Trophoblast cell (in vitro differentiated cells and primary cell): ENCODE data around the gene SH3BP4.
A peak's percentile ranks its signal among the peaks of the same experiment; 100 is the strongest.

ENCODE experiments used
- DNase-seq, 2 donors: peaks; one replicate each; pipeline ENCODE4 v3.0.0-alpha.2; 2016
- H2AFZ ChIP-seq: 2 replicates; pipeline ENCODE4 v1.6.1; 2013; ENCODE audit warnings: low read length, moderate library complexity, mild to moderate bottlenecking; ENCODE audit not compliant: insufficient read depth, poor library complexity
- H2AK5ac ChIP-seq: 2 replicates; pipeline ENCODE4 v1.6.1; 2013; ENCODE audit warnings: mild to moderate bottlenecking, low read length
- H2BK120ac ChIP-seq: 2 replicates; pipeline ENCODE4 v1.6.1; 2013; ENCODE audit warnings: low read length, mild to moderate bottlenecking, moderate library complexity; ENCODE audit not compliant: insufficient read depth, poor library complexity
- H2BK12ac ChIP-seq: 2 replicates; pipeline ENCODE4 v1.6.1; 2013; ENCODE audit warnings: mild to moderate bottlenecking, low read length, moderate library complexity
- H2BK5ac ChIP-seq: 2 replicates; pipeline ENCODE4 v1.6.1; 2013; ENCODE audit warnings: low read length, low read depth, moderate library complexity, mild to moderate bottlenecking; ENCODE audit not compliant: poor library complexity
- H3K14ac ChIP-seq: 2 replicates; pipeline ENCODE4 v1.6.1; 2013; ENCODE audit warnings: mild to moderate bottlenecking, low read length
- H3K18ac ChIP-seq: 2 replicates; pipeline ENCODE4 v1.6.1; 2013; ENCODE audit warnings: mild to moderate bottlenecking, low read length
- H3K23ac ChIP-seq: 2 replicates; pipeline ENCODE4 v1.6.1; 2013; ENCODE audit warnings: low read length
- H3K27ac ChIP-seq: 2 replicates; pipeline ENCODE4 v1.5.1; 2013; ENCODE audit warnings: low read depth, mild to moderate bottlenecking, inconsistent platforms, low read length, moderate library complexity
- H3K27me3 ChIP-seq: 2 replicates; pipeline ENCODE4 v1.6.1; 2013; ENCODE audit warnings: inconsistent platforms, mild to moderate bottlenecking, low read length, moderate library complexity; ENCODE audit not compliant: insufficient read depth
- H3K36me3 ChIP-seq, 2 experiments: 1 replicate in 1 of 2; 2 replicates in 1 of 2; pipeline ENCODE4 v1.6.1; 2013; ENCODE audit warnings: low read length in 2 of 2, mild to moderate bottlenecking in 2 of 2, moderate library complexity in 1 of 2; ENCODE audit not compliant: insufficient read depth in 2 of 2, control insufficient read depth in 1 of 2
- H3K4ac ChIP-seq: 2 replicates; pipeline ENCODE4 v1.6.1; 2013; ENCODE audit warnings: low read depth, mild to moderate bottlenecking, low read length, moderate library complexity
- H3K4me1 ChIP-seq, 2 experiments: 1 replicate in 1 of 2; 2 replicates in 1 of 2; pipeline ENCODE4 v1.6.1; 2013; ENCODE audit warnings: low read length in 2 of 2, mild to moderate bottlenecking in 2 of 2, moderate library complexity in 1 of 2; ENCODE audit not compliant: insufficient read depth in 2 of 2, control insufficient read depth in 1 of 2
- H3K4me2 ChIP-seq: 2 replicates; pipeline ENCODE4 v1.6.1; 2013; ENCODE audit warnings: inconsistent platforms, mild to moderate bottlenecking, low read length, moderate library complexity
- H3K4me3 ChIP-seq: 2 replicates; pipeline ENCODE4 v1.5.1; 2013; ENCODE audit warnings: mild to moderate bottlenecking, low read depth, low read length, inconsistent platforms
- H3K79me1 ChIP-seq: one replicate; pipeline ENCODE4 v1.6.1; 2013; ENCODE audit warnings: low read length
- H3K79me2 ChIP-seq: 2 replicates; pipeline ENCODE4 v1.6.1; 2013; ENCODE audit warnings: low read length, mild to moderate bottlenecking; ENCODE audit not compliant: control insufficient read depth, insufficient read depth, poor library complexity
- H3K9ac ChIP-seq: 2 replicates; pipeline ENCODE4 v1.6.1; 2013; ENCODE audit warnings: mild to moderate bottlenecking, low read length
- H3K9me3 ChIP-seq: 2 replicates; pipeline ENCODE4 v1.6.1; 2013; ENCODE audit warnings: low read depth, mild to moderate bottlenecking, control low read depth, inconsistent platforms, low read length; ENCODE audit not compliant: insufficient read depth
- H4K12ac ChIP-seq: 2 replicates; pipeline ENCODE4 v1.6.1; 2013; ENCODE audit warnings: low read depth, mild to moderate bottlenecking, low read length, moderate library complexity
- H4K8ac ChIP-seq: 2 replicates; pipeline ENCODE4 v1.6.1; 2013; ENCODE audit warnings: low read depth, mild to moderate bottlenecking, low read length, moderate library complexity
- H4K91ac ChIP-seq: one replicate; pipeline ENCODE4 v1.6.1; 2013; ENCODE audit warnings: low read depth, mild to moderate bottlenecking, low read length, moderate library complexity
- WGBS: extraction: QIAGEN DNeasy Blood & Tissue Kit; methylation state at CpG from one replicate; pipeline ENCODE4 v1.1.7; 2013; ENCODE audit warnings: missing lambda C conversion rate; ENCODE audit not compliant: insufficient read length, insufficient coverage; ENCODE audit errors: extremely low coverage; 5-methylcytosine and 5-hydroxymethylcytosine counted together

Gene SH3BP4

DNA sequence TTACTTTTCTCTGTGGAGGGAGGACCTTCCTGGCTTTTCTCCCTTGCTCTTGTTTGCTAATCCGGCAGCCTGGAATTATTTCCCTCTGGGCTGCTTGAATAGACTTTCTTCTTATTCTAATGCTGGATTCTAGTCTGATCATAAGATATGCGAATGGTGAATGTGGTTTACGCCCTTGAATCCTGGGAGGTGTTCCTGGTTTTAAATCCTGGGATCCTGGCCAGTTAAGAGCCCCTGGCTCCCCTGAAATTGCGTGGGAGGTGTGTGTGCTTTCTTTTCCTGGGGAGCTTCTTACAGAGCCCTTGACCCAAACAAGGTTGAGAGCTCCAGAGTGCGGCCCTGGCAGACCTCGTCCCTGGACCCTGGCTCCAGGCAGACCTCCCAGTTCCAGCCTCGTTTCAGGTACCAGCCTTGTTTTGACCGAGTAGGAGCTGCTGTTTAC, 2.8 kb downstream of the SH3BP4 start:
- Histone ChIP-seq H4K12ac (no peak overlapping the region), H2BK12ac (no peak overlapping the region), H3K4me3 (no peak overlapping the region), H3K9me3 (no peaks in the 10 kb centered on the region), H3K4me2 (peak overlapping the region; percentile 72), H4K8ac (no peak overlapping the region), H3K18ac (no peak overlapping the region), H3K27me3 (no peaks in the 10 kb centered on the region), H2BK120ac (no peak overlapping the region), H3K4me1 (peaks cover 13 to 29% of the 10 kb centered on the region in 2 experiments), H2BK5ac (no peak overlapping the region), H4K91ac (no peak overlapping the region), H3K27ac (no peak overlapping the region), H3K79me1 (peaks cover 20% of the 10 kb centered on the region), H3K23ac (no peak overlapping the region), H3K14ac (no peak overlapping the region), H3K79me2 (peaks cover 31% of the 10 kb centered on the region), H3K36me3 (peaks cover 0 to 6% of the 10 kb centered on the region in 2 experiments), H2AFZ (no peak overlapping the region), H3K9ac (no peak overlapping the region), H2AK5ac (no peak overlapping the region), H3K4ac (peak overlapping the region; percentile 25)
- DNase-seq = no peak
- no CpG with 5 or more reads among the region's 8 CpGs for WGBS

DNA sequence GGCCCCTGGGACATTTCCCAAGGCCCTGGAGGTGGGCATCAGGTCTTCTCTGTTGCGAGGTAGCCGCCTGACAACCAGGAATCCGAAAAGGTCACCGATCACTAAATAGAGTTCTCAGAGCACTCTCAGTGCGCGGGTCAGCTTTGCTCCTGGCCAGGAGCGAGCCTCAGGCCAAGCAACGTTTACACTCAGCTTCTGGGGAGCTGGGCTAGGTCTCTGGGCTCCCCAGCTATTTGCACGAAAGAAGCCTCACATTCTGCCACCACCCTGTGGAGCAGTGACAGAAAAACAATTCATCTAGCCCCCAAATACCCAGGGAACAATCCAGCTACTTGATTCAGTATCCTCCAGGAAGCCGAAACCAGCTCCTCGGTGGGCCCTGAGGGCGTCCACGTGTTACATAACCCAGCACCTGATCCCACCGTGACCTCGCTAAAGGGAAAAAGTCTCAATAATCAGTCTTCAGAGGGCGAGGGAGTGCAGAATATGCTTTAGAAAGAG, 3.3 kb downstream of the SH3BP4 start:
- Histone ChIP-seq H3K9ac (peak overlapping the region; percentile 7), H3K9me3 (no peaks in the 10 kb centered on the region), H3K36me3 (peaks cover 0 to 6% of the 10 kb centered on the region in 2 experiments), H4K12ac (no peak overlapping the region), H3K4me2 (peak overlapping the region; percentile 72), H3K4ac (peak overlapping the region; percentile 42), H2AK5ac (no peak overlapping the region), H3K4me1 (peaks cover 13 to 29% of the 10 kb centered on the region in 2 experiments), H2BK12ac (no peak overlapping the region), H2BK120ac (no peak overlapping the region), H3K27ac (no peak overlapping the region), H3K79me2 (peaks cover 31% of the 10 kb centered on the region), H2BK5ac (no peak overlapping the region), H3K27me3 (no peaks in the 10 kb centered on the region), H3K18ac (no peak overlapping the region), H3K79me1 (peaks cover 20% of the 10 kb centered on the region), H3K14ac (no peak overlapping the region), H4K91ac (no peak overlapping the region), H2AFZ (no peak overlapping the region), H3K23ac (no peak overlapping the region), H3K4me3 (no peak overlapping the region), H4K8ac (no peak overlapping the region)
- DNase-seq = no peak
- WGBS = no CpG with 5 or more reads among the region's 16 CpGs

DNA sequence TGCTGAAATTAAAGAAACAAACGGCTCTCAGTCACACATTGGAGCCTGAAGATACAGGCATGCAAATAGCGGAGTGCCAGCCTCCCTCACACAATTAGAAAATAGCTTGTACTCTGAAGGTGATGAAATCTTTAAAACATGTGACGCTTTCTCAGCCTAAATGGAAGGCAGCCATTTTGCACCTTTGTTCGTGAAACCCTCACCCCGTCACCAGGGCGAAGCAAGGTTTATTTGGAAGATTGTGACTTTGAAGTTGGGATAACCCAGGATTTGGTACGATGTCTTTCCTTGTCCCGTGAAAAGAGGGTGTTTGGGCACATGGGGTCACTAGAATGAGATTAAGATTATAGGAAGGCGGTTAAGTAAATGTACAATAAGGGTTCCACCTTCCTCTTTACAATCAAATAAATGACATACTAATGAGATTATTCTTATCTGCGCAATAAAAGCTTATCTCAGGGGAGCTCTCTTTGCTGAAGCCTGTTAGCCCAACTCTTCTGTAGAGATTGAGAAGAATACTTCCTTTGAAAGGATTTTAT, 4.2 kb downstream of the SH3BP4 start:
- Histone ChIP-seq H3K4ac (peak overlapping the region; percentile 92), H3K23ac (no peak overlapping the region), H2BK120ac (no peak overlapping the region), H3K79me1 (peaks cover 18% of the 10 kb centered on the region), H2BK12ac (no peak overlapping the region), H3K27ac (no peak overlapping the region), H4K8ac (no peak overlapping the region), H3K79me2 (peaks cover 31% of the 10 kb centered on the region), H4K91ac (no peak overlapping the region), H3K18ac (no peak overlapping the region), H3K9ac (no peak overlapping the region), H4K12ac (no peak overlapping the region), H2AK5ac (no peak overlapping the region), H2BK5ac (no peak overlapping the region), H3K9me3 (no peaks in the 10 kb centered on the region), H3K4me3 (no peak overlapping the region), H3K27me3 (no peaks in the 10 kb centered on the region), H3K14ac (no peak overlapping the region), H3K36me3 (peaks cover 0 to 6% of the 10 kb centered on the region in 2 experiments), H2AFZ (no peak overlapping the region), H3K4me1 (peaks cover 10 to 27% of the 10 kb centered on the region in 2 experiments), H3K4me2 (no peak overlapping the region)
- DNase-seq = peak in 1 of 2 donors; percentile 49
- WGBS = no CpG with 5 or more reads among the region's 10 CpGs

DNA sequence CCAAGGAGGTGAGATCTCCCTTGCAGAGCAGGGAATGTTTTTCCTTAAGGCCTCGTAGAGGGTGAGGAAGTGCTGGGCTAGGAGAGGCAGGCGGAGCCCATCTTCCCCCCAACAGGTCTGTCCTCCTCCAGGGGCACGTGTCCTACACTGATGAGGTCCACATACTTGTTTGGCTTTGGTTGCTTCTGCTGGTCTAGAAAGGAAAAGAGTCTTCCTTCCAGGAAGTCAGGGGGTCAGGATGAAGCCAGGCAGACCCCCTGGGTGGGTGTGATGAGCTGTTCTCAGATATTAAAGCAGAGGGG, 6.0 kb downstream of the SH3BP4 start:
- H3K27ac ChIP-seq = no peak overlapping the region
- no peak overlapping the region for H3K23ac ChIP-seq
- H3K14ac ChIP-seq = no peak overlapping the region
- H3K4me3 ChIP-seq = no peak overlapping the region
- H2BK120ac ChIP-seq = no peak overlapping the region
- no peak overlapping the region for H4K91ac ChIP-seq
- no peak overlapping the region for H4K12ac ChIP-seq
- peaks cover 5% of the 10 kb centered on the region for H3K79me1 ChIP-seq
- WGBS = no CpG with 5 or more reads among the region's 3 CpGs
- H2AK5ac ChIP-seq = no peak overlapping the region
- no peak overlapping the region for H2BK5ac ChIP-seq
- no peak overlapping the region for H3K4me2 ChIP-seq
- no peaks in the 10 kb centered on the region for H3K9me3 ChIP-seq
- no peak overlapping the region for H3K18ac ChIP-seq
- H3K4ac ChIP-seq = peak overlapping the region; percentile 18
- no peaks in the 10 kb centered on the region for H3K27me3 ChIP-seq
- H4K8ac ChIP-seq = no peak overlapping the region
- peaks cover 20% of the 10 kb centered on the region for H3K79me2 ChIP-seq
- no peak for DNase-seq
- H2AFZ ChIP-seq = no peak overlapping the region
- no peak overlapping the region for H2BK12ac ChIP-seq
- no peak overlapping the region for H3K9ac ChIP-seq
- peaks cover 8 to 27% of the 10 kb centered on the region in 2 experiments for H3K4me1 ChIP-seq
- peaks cover 0 to 6% of the 10 kb centered on the region in 2 experiments for H3K36me3 ChIP-seq
